ENCODE results near the gene FCRL6.

FCRL6 gene

DNA sequence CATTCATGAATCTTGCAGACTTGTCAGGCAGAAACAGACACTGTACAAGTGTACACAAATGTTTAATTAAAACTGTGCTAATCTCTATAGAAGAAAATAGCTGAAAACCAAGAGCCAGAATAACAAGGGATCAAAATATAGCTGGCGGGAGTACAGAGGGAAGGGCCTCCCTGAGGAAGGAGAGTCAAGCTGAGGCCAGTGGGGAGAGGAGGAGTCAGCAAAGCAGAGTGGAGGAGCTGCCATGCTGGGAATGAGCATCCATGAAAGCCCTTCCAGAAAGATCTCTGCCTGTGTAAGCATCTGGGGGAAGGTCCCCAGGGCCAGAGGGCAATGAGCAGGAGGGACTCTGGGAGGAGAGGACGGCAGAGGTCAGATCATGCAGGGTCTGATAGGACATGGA, 39.6 kb downstream of the FCRL6 start (continued):
- no peak for TF ChIP-seq ZNF449 (tag by site-specific recombination; IDR thresholded peaks at IDR 0.05)
- TF ChIP-seq ZNF791 (tag by site-specific recombination; IDR thresholded peaks at IDR 0.05) = no peak
- no peak for TF ChIP-seq ZNF280C (tag by site-specific recombination; IDR thresholded peaks at IDR 0.05)
- no peak for TF ChIP-seq ZNF223 (tag by site-specific recombination; IDR thresholded peaks at IDR 0.05)
- TF ChIP-seq, protein P1, sequence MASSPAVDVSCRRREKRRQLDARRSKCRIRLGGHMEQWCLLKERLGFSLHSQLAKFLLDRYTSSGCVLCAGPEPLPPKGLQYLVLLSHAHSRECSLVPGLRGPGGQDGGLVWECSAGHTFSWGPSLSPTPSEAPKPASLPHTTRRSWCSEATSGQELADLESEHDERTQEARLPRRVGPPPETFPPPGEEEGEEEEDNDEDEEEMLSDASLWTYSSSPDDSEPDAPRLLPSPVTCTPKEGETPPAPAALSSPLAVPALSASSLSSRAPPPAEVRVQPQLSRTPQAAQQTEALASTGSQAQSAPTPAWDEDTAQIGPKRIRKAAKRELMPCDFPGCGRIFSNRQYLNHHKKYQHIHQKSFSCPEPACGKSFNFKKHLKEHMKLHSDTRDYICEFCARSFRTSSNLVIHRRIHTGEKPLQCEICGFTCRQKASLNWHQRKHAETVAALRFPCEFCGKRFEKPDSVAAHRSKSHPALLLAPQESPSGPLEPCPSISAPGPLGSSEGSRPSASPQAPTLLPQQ (tag by site-specific recombination; IDR thresholded peaks at IDR 0.05) = no peak
- no peak for TF ChIP-seq ZNF280D (tag by site-specific recombination; IDR thresholded peaks at IDR 0.05)
- no peak for TF ChIP-seq REPIN1 (tag by site-specific recombination; IDR thresholded peaks at IDR 0.05; ENCODE audit: low read depth)
- no peak for TF ChIP-seq ZBTB11 (tag by site-specific recombination; conservative IDR thresholded peaks at IDR 0.05; ENCODE audit: low read depth)

- TF ChIP-seq ZNF549 (tag by site-specific recombination; IDR thresholded peaks at IDR 0.05) (no peak), ZNF510 (tag by site-specific recombination; IDR thresholded peaks at IDR 0.05; ENCODE audit: insufficient replicate concordance) (no peak), ZNF76 (tag by site-specific recombination; IDR thresholded peaks at IDR 0.05; ENCODE audit: borderline replicate concordance, low read depth) (no peak), ATF2 (tag by site-specific recombination; IDR thresholded peaks at IDR 0.05; ENCODE audit: low read depth) (no peak)
- Histone ChIP-seq H3K27ac (ENCODE audit: extremely low read depth, low read depth, low read length) (no peak overlapping the region), H3K9me3 (ENCODE audit: control insufficient read depth, insufficient read depth, low read depth, low read length) (no peaks in the 10 kb centered on the region), H3K36me3 (ENCODE audit: control insufficient read depth in 2 of 2, insufficient read depth in 1 of 2, low read length in 2 of 2) (no peaks in the 10 kb centered on the region), H3K4me3 (ENCODE audit: low read depth, low read length) (no peak overlapping the region), H3K4me1 (ENCODE audit: control insufficient read depth, insufficient read depth, low read length) (no peaks in the 10 kb centered on the region)
- ChIA-PET CTCF (interaction anchor here (0.9 to 1.5 kb wide), 4 partner anchors 44 to 163 kb away, joined by 3 to 6 read pairs (median 4); no protein-coding TSS in a partner anchor), POLR2A (no interaction called here)
Measured at GRCh38 chr1:159843459-159843858, 41.3 kb downstream of the FCRL6 start.

All from HEK293 (cell line).